SU-DHL-6 (cell line): ENCODE measurements around the gene HSP90AB1.

Source experiments
- H2AFZ ChIP-seq: fragments of 200-600 bp; sonication (generic); 2 replicates; pipeline ENCODE4 v1.6.1; 2014; ENCODE audit warnings: low read depth, mild to moderate bottlenecking, moderate library complexity, mixed read lengths, antibody characterized with exemption, low read length; ENCODE audit not compliant: severe bottlenecking
- H3F3A ChIP-seq: fragments of 200-600 bp; shearing (Covaris generic); 2 replicates; pipeline ENCODE4 v1.6.0; 2016; ENCODE audit warnings: antibody characterized with exemption, mild to moderate bottlenecking; ENCODE audit not compliant: insufficient read depth
- H3K27ac ChIP-seq: fragments of 200-600 bp; sonication (generic); 2 replicates; pipeline ENCODE4 v1.5.1; 2016; ENCODE audit warnings: low read depth, mild to moderate bottlenecking, low read length, moderate library complexity, mixed read lengths
- H3K27me3 ChIP-seq: fragments of 200-600 bp; sonication (generic), shearing (Covaris generic); 2 replicates; pipeline ENCODE4 v1.6.0; 2014; ENCODE audit warnings: mild to moderate bottlenecking, low read length
- H3K36me3 ChIP-seq: fragments of 200-600 bp; sonication (generic); 2 replicates; pipeline ENCODE4 v1.6.1; 2014; ENCODE audit warnings: mild to moderate bottlenecking, low read length, mixed read lengths
- H3K4me2 ChIP-seq: fragments of 300-600, 200-600 bp; shearing (Covaris generic), sonication (generic); 2 replicates; pipeline ENCODE4 v1.6.0; 2014; ENCODE audit warnings: low read length, low read depth, mild to moderate bottlenecking; ENCODE audit not compliant: poor library complexity, severe bottlenecking
- H3K4me3 ChIP-seq: fragments of 200-600 bp; sonication (generic); 2 replicates; pipeline ENCODE4 v1.5.1; 2014; ENCODE audit warnings: antibody characterized with exemption, low read length, mild to moderate bottlenecking, mixed read lengths; ENCODE audit not compliant: insufficient read depth, poor library complexity, severe bottlenecking
- H3K79me2 ChIP-seq: fragments of 200-600 bp; sonication (generic); 2 replicates; pipeline ENCODE4 v1.6.1; 2014; ENCODE audit warnings: mild to moderate bottlenecking, low read length, moderate library complexity; ENCODE audit not compliant: insufficient read depth
- H3K9ac ChIP-seq: fragments of 200-600 bp; sonication (generic); 2 replicates; pipeline ENCODE4 v1.7.0; 2014; ENCODE audit warnings: mild to moderate bottlenecking, low read length
- H3K9me2 ChIP-seq: fragments of 200-600 bp; sonication (generic); replicated peaks from 2 replicates; pipeline ENCODE4 v1.6.1; 2014; ENCODE audit warnings: low read length; ENCODE audit not compliant: insufficient read depth
- H3K9me3 ChIP-seq: fragments of 200-600 bp; sonication (generic); 2 replicates; pipeline ENCODE4 v1.6.1; 2014; ENCODE audit warnings: low read length, mixed read lengths; ENCODE audit not compliant: insufficient read depth
- H4K20me1 ChIP-seq: fragments of 200-600 bp; sonication (generic); 2 replicates; pipeline ENCODE4 v1.6.1; 2014; ENCODE audit warnings: low read depth, mild to moderate bottlenecking, antibody characterized with exemption, low read length, moderate library complexity, mixed read lengths
- CTCF ChIP-seq: fragments of 200-600 bp; sonication (generic); IDR thresholded peaks from one replicate; pipeline ENCODE4 v1.5.1; 2017; ENCODE audit warnings: antibody characterized with exemption, mild to moderate bottlenecking, low read length, moderate library complexity; ENCODE audit not compliant: insufficient read depth, poor library complexity, severe bottlenecking
- EZH2phosphoT487 ChIP-seq: fragments of 200-600 bp; sonication (generic), shearing (Covaris generic); conservative IDR thresholded peaks from 2 replicates; pipeline ENCODE4 v1.6.1; 2018; ENCODE audit warnings: mild to moderate bottlenecking, antibody characterized with exemption, low read length, moderate library complexity, mixed read lengths

HSP90AB1 gene

GRCh38 chr6:44245391-44245911 lies 1.4 kb upstream of the HSP90AB1 start:
- H3K9me3 ChIP-seq: no peaks in the 10 kb centered on the region
- H2AFZ ChIP-seq: peak overlapping the region; percentile 80
- peaks cover 30% of the 10 kb centered on the region for H3K36me3 ChIP-seq
- H3K27me3 ChIP-seq: no peaks in the 10 kb centered on the region
- no peak overlapping the region for H3K27ac ChIP-seq
- H3K9me2 ChIP-seq: no peaks in the 10 kb centered on the region
- H3F3A ChIP-seq: peaks cover 37% of the 10 kb centered on the region
- H3K4me2 ChIP-seq: peak overlapping the region; percentile 56
- H3K9ac ChIP-seq: peak overlapping the region; percentile 90
- peaks cover 30% of the 10 kb centered on the region for H4K20me1 ChIP-seq
- no peak for TF ChIP-seq CTCF
- peak overlapping the region; percentile 96 for H3K4me3 ChIP-seq
- H3K79me2 ChIP-seq: peaks cover 36% of the 10 kb centered on the region

- peaks cover 39% of the 10 kb centered on the region for H3K79me2 ChIP-seq
- H3K4me2 ChIP-seq: peak overlapping the region; percentile 56
- H3K4me3 ChIP-seq: peak overlapping the region; percentile 96
- H3K9me2 ChIP-seq: no peaks in the 10 kb centered on the region
- no peaks in the 10 kb centered on the region for H3K9me3 ChIP-seq
- H3K27ac ChIP-seq: peak overlapping the region; percentile 85
- peaks cover 37% of the 10 kb centered on the region for H3K36me3 ChIP-seq
- H3K27me3 ChIP-seq: no peaks in the 10 kb centered on the region
- peak overlapping the region; percentile 90 for H3K9ac ChIP-seq
- H4K20me1 ChIP-seq: peaks cover 37% of the 10 kb centered on the region
- H3F3A ChIP-seq: peaks cover 44% of the 10 kb centered on the region
- peak overlapping the region; percentile 80 for H2AFZ ChIP-seq
- TF ChIP-seq EZH2phosphoT487 (no peak), CTCF (peak; percentile 85)
Observed at GRCh38 chr6:44245912-44246662, 814 bp upstream of the HSP90AB1 start.

- peak overlapping the region; percentile 74 for H3K4me2 ChIP-seq
- no peaks in the 10 kb centered on the region for H3K9me3 ChIP-seq
- TF ChIP-seq CTCF (no peak), EZH2phosphoT487 (no peak)
- H2AFZ ChIP-seq: no peak overlapping the region
- no peaks in the 10 kb centered on the region for H3K9me2 ChIP-seq
- H3K9ac ChIP-seq: peak overlapping the region; percentile 90
- peaks cover 39% of the 10 kb centered on the region for H3K79me2 ChIP-seq
- no peaks in the 10 kb centered on the region for H3K27me3 ChIP-seq
- peaks cover 48% of the 10 kb centered on the region for H4K20me1 ChIP-seq
- H3K4me3 ChIP-seq: peak overlapping the region; percentile 96
- H3K27ac ChIP-seq: peak overlapping the region; percentile 85
- H3F3A ChIP-seq: peaks cover 55% of the 10 kb centered on the region
- H3K36me3 ChIP-seq: peaks cover 46% of the 10 kb centered on the region
Observed at GRCh38 chr6:44247338-44248302, 719 bp downstream of the HSP90AB1 start.
